CD4-positive, alpha-beta memory T cell (primary cell): ENCODE data around the gene JAKMIP1. TPM values are rescaled to one million over a fixed set of nuclear protein-coding genes. Genes with fewer than 3 reads are reported as not detected.
A peak's percentile ranks its signal among the peaks of the same experiment; 100 is the strongest.

Experiments
- CTCF ChIA-PET: fragments of 350-600 bp; sonication (Branson Sonifier 250); formaldehyde crosslinking; loops from one replicate; lab custom pipeline; 2021; ENCODE audit warnings: inconsistent platforms; ENCODE audit not compliant: partially characterized antibody; lab: Charles Lee
- POLR2A ChIA-PET: fragments of 350-600 bp; sonication (Branson Sonifier 250); formaldehyde crosslinking; loops from one replicate; lab custom pipeline; 2021; ENCODE audit not compliant: partially characterized antibody; lab: Charles Lee
- DNase-seq, 5 donors: peaks; one replicate each; pipeline versions ENCODE4 v3.0.0 to v3.0.0-alpha.2; 2020 to 2022; ENCODE audit warnings: mixed read lengths in 1 of 5
- H3K27ac ChIP-seq: one replicate; pipeline ENCODE4 v1.7.0; 2013; ENCODE audit warnings: low read depth, low read length
- H3K27me3 ChIP-seq: 2 replicates; pipeline ENCODE4 v1.7.0; 2013; ENCODE audit warnings: mild to moderate bottlenecking, low read length, moderate library complexity; ENCODE audit not compliant: insufficient read depth
- H3K36me3 ChIP-seq: 2 replicates; pipeline ENCODE4 v1.7.0; 2013; ENCODE audit warnings: mild to moderate bottlenecking, low read length, moderate library complexity; ENCODE audit not compliant: insufficient read depth
- H3K4me1 ChIP-seq: 2 replicates; pipeline ENCODE4 v1.7.0; 2013; ENCODE audit warnings: mild to moderate bottlenecking, low read length, moderate library complexity; ENCODE audit not compliant: insufficient read depth
- H3K4me3 ChIP-seq, 2 donors: one replicate each; pipeline ENCODE4 v1.7.0; 2013; ENCODE audit warnings: low read length in 2 of 2, mild to moderate bottlenecking in 1 of 2
- H3K9me3 ChIP-seq, 2 donors: one replicate each; pipeline ENCODE4 v1.7.0; 2013; ENCODE audit warnings: low read length in 2 of 2, control low read depth in 1 of 2; ENCODE audit not compliant: control insufficient read depth in 1 of 2
- H3K27ac Mint-ChIP-seq, 7 donors: one replicate each; pipeline ENCODE4 v1.8.0; 2020 to 2021; ENCODE audit warnings: mixed read lengths in 7 of 7, mild to moderate bottlenecking in 6 of 7, inconsistent platforms in 3 of 7, moderate library complexity in 3 of 7
- H3K27me3 Mint-ChIP-seq, 2 donors: one replicate each; pipeline ENCODE4 v1.8.0; 2020 to 2021; ENCODE audit warnings: mixed read lengths in 2 of 2
- H3K36me3 Mint-ChIP-seq, 2 donors: one replicate each; pipeline ENCODE4 v1.8.0; 2020 to 2021; ENCODE audit warnings: mixed read lengths in 2 of 2, inconsistent platforms in 1 of 2, mild to moderate bottlenecking in 1 of 2
- H3K4me1 Mint-ChIP-seq, 4 donors: one replicate each; pipeline ENCODE4 v1.8.0; 2020 to 2021; ENCODE audit warnings: mixed read lengths in 4 of 4, mild to moderate bottlenecking in 1 of 4
- H3K4me3 Mint-ChIP-seq, 8 donors: one replicate each; pipeline ENCODE4 v1.8.0; 2020 to 2021; ENCODE audit warnings: mixed read lengths in 8 of 8, mild to moderate bottlenecking in 7 of 8, moderate library complexity in 6 of 8, inconsistent platforms in 3 of 8
- H3K9me3 Mint-ChIP-seq, 8 donors: one replicate each; pipeline ENCODE4 v1.8.0; 2020 to 2021; ENCODE audit warnings: mixed read lengths in 8 of 8, mild to moderate bottlenecking in 5 of 8, inconsistent platforms in 3 of 8, moderate library complexity in 1 of 8
- intact Hi-C: fragments of 100-400 bp; cut with micrococcal nuclease; formaldehyde crosslinking; loops from one replicate; pipeline ENCODE4 v1.15.1; 2023
- polyA plus RNA-seq, 2 donors: library from polyadenylated mRNA; unstranded; fragments of 300-500 nt; fragmentation: Illumina TruSeq; gene quantifications; one replicate each; pipeline ENCODE4 v1.2.3, GENCODE V29; 2021
- total RNA-seq, 2 experiments: library from RNA; stranded (reverse); gene quantifications; one replicate each; pipeline ENCODE4 v1.2.3, GENCODE V29; 2021

JAKMIP1 gene
- total and polyA plus RNA-seq, 4 experiments from 2014 or later: 2.5 to 11.5 (median 3.3) TPM

DNA sequence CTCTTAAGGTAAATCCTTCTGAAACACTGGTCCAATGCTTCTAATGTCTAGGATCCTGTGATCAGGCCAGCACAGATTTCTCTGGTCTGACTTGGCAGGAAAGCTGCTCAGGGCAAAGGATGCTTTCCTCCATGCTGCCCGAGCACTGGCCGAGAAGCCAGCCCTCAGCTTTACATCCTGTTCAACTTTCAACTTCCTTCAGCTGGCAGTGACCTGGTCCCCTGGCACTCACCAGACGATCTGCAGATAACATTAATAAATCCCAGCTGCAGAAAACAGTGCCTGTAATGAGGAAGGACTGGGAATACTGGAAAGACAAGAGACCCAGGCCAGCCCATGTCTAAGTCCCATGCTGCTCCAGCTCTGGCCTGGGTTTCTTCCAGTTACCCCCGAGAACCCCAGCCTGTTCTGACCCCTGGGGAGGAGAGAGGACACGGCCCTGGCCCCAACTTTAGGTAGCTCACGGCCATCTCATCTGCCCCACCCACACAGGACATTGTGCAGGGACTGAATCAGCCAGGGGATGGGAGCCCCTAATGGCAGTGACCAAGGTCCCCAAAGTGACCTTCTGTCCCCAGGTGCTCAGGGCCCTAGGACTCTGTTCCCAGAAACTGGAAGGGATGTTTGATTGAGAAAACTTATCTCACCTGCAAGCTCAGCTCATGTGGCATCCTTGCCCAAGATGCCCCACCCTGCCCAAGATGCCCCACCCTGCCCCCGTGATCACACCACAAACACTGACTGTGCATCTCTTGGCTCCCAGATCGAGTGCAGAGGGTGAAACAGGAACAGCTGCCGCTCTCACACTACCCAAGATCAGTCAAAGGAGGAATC lies 28.0 kb downstream of the JAKMIP1 start:
- Histone ChIP-seq H3K27ac (no peak overlapping the region), H3K4me3 (peak overlapping the region in 1 of 2 donors; percentile 28), H3K9me3 (no peaks in the 10 kb centered on the region), H3K36me3 (no peaks in the 10 kb centered on the region), H3K4me1 (peaks cover 30% of the 10 kb centered on the region), H3K27me3 (no peaks in the 10 kb centered on the region)
- Mint-ChIP-seq H3K4me3 (peak overlapping the region in 5 of 8 donors; percentile 26 to 61 (median 56)), H3K4me1 (peaks cover 21 to 59% (median 28%) of the 10 kb centered on the region in 4 donors), H3K27me3 (no peaks in the 10 kb centered on the region), H3K36me3 (no peaks in the 10 kb centered on the region), H3K27ac (peak overlapping the region in 6 of 7 donors; percentile 20 to 88 (median 74)), H3K9me3 (peaks cover 0 to 5% (median under 1%) of the 10 kb centered on the region in 8 donors)
- peak; percentile 16 to 67 (median 35) for DNase-seq
- intact Hi-C loops: no loop called here
- CTCF ChIA-PET: interaction anchor here (1.4 to 1.8 kb wide), 3 partner anchors 9 to 155 kb away, joined by 4 to 7 read pairs (median 5); no protein-coding TSS in a partner anchor
- POLR2A ChIA-PET: interaction anchor here (0.7 to 1.4 kb wide), 3 partner anchors 9 to 11 kb away, joined by 3 to 9 read pairs (median 3); no protein-coding TSS in a partner anchor

DNA sequence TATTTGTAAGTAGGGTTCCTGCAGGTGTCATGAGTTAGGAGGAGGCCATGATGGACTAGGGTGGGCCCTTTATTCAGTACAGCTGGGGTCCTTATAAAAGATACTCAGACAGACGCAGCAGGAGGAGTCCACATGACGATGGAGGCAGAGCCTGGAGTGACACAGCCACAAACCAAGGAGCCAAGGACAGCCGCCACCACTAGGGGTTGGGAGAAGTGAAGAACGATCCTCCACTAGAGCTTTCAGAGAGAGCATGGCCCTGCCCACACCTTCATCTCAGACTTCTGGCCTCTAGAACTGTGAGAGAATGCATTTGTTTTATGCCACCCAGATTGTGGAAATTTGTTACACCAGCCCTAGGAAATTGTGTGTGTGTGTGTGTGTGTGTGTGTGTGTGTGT lies 31.1 kb downstream of the JAKMIP1 start:
- Histone ChIP-seq H3K4me1 (peaks cover 27% of the 10 kb centered on the region), H3K9me3 (no peaks in the 10 kb centered on the region), H3K27ac (no peak overlapping the region), H3K36me3 (no peaks in the 10 kb centered on the region), H3K4me3 (no peak overlapping the region), H3K27me3 (no peaks in the 10 kb centered on the region)
- Mint-ChIP-seq H3K9me3 (peaks cover 0 to 7% (median 3%) of the 10 kb centered on the region in 8 donors), H3K27ac (peak overlapping the region in 2 of 7 donors; percentile 24 to 31), H3K27me3 (no peaks in the 10 kb centered on the region), H3K36me3 (peaks cover 4 to 8% of the 10 kb centered on the region in 2 donors), H3K4me1 (peaks cover 20 to 50% (median 24%) of the 10 kb centered on the region in 4 donors), H3K4me3 (no peak overlapping the region)
- no peak for DNase-seq
- ChIA-PET CTCF (interaction anchor here (1.4 kb wide), 1 partner anchor 27 kb away, joined by 3 read pairs; no protein-coding TSS in a partner anchor), POLR2A (no interaction called here)
- intact Hi-C loops: no loop called here

DNA sequence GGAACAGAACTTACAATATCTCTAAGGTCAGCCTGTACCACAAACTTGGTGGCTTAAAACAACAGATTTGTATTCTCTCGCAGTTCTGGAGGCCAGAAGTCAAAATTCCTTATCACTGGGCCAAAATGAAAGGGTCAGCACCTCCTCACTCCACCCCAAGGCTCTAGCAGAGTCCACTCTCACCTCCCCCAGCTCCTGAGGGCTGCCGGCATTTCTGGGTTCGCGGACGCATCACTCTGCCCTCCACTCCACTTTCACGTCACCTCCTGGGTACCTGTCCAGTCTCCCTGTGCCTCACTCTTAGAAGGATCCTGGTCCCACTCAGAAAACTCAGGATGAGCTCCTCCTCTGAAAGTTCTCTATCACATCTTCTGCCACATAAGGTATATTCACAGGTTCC lies 34.6 kb downstream of the JAKMIP1 start:
- intact Hi-C loops: no loop called here
- Histone ChIP-seq H3K9me3 (no peaks in the 10 kb centered on the region), H3K27me3 (no peaks in the 10 kb centered on the region), H3K36me3 (no peaks in the 10 kb centered on the region), H3K4me1 (no peaks in the 10 kb centered on the region), H3K27ac (no peak overlapping the region), H3K4me3 (no peak overlapping the region)
- Mint-ChIP-seq H3K9me3 (peaks cover 0 to 11% (median 4%) of the 10 kb centered on the region in 8 donors), H3K36me3 (peaks cover 10 to 19% of the 10 kb centered on the region in 2 donors), H3K4me1 (peaks cover 4 to 31% (median 6%) of the 10 kb centered on the region in 4 donors), H3K27ac (peak overlapping the region in 1 of 7 donors; percentile 60), H3K4me3 (no peak overlapping the region), H3K27me3 (no peaks in the 10 kb centered on the region)
- POLR2A ChIA-PET: no interaction called here
- CTCF ChIA-PET: no interaction called here
- no peak for DNase-seq

GRCh38 chr4:6162885-6163284 lies 37.5 kb downstream of the JAKMIP1 start:
- Histone ChIP-seq H3K4me3 (no peak overlapping the region), H3K36me3 (no peaks in the 10 kb centered on the region), H3K27ac (no peak overlapping the region), H3K27me3 (no peaks in the 10 kb centered on the region), H3K4me1 (peaks cover 13% of the 10 kb centered on the region), H3K9me3 (no peaks in the 10 kb centered on the region)
- Mint-ChIP-seq H3K27ac (peak overlapping the region in 2 of 7 donors; percentile 17 to 46), H3K4me3 (no peak overlapping the region), H3K36me3 (peaks cover 10 to 19% of the 10 kb centered on the region in 2 donors), H3K4me1 (peaks cover 7 to 52% (median 14%) of the 10 kb centered on the region in 4 donors), H3K9me3 (peaks cover 0 to 9% (median 4%) of the 10 kb centered on the region in 8 donors), H3K27me3 (no peaks in the 10 kb centered on the region)
- intact Hi-C loops: no loop called here
- CTCF ChIA-PET: interaction anchor here (2.3 kb wide), 1 partner anchor 38 kb away, joined by 6 read pairs; the partner anchor contains the start of gene JAKMIP1
- DNase-seq: no peak
- POLR2A ChIA-PET: no interaction called here

DNA sequence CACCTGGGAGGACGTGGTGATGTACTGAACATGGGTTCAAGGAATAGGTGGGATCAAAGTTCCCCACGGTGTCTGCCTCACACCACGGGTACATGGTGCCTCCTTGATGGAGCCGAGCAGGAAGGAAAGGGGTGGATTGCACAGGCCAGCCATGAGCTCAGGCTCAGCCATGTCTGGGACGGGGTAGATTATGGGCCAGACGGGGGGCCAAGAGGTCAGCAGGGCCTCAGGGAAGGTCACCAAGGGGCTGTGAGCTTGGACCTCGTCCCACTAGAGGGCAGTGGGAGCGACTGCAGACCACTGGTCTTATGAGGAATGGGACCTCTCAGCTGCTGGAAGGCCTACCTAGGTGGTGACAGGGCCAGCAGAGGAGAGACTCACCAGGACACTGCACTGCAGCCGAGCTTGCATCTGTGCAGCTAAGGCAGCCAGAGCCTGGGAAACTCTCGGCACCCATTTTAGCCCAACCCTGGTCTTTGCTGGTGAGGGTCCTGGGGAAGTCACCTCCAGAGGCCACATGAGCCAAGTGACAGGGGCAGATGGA lies 38.4 kb downstream of the JAKMIP1 start:
- intact Hi-C loops: no loop called here

GRCh38 chr4:6160536-6160935 lies 39.8 kb downstream of the JAKMIP1 start:
- H3K27ac Mint-ChIP-seq: peak overlapping the region in 2 of 7 donors; percentile 29 to 53
- intact Hi-C loops: no loop called here
- peaks cover 7 to 15% of the 10 kb centered on the region in 2 donors for H3K36me3 Mint-ChIP-seq
- no peak overlapping the region for H3K4me3 Mint-ChIP-seq
- H3K27me3 ChIP-seq: no peaks in the 10 kb centered on the region
- peaks cover 14% of the 10 kb centered on the region for H3K4me1 ChIP-seq
- CTCF ChIA-PET: interaction anchor here (0.9 to 1.2 kb wide), 2 partner anchors 26 to 90 kb away, joined by 3 to 4 read pairs; no protein-coding TSS in a partner anchor
- H3K4me1 Mint-ChIP-seq: peaks cover 4 to 55% (median 11%) of the 10 kb centered on the region in 4 donors
- no peak overlapping the region for H3K4me3 ChIP-seq
- H3K9me3 Mint-ChIP-seq: peaks cover 0 to 9% (median 4%) of the 10 kb centered on the region in 8 donors
- no peaks in the 10 kb centered on the region for H3K36me3 ChIP-seq
- no peak for DNase-seq
- no peaks in the 10 kb centered on the region for H3K27me3 Mint-ChIP-seq
- POLR2A ChIA-PET: no interaction called here
- no peaks in the 10 kb centered on the region for H3K9me3 ChIP-seq
- H3K27ac ChIP-seq: no peak overlapping the region

More for the DNA sequence above, 38.4 kb downstream of the JAKMIP1 start:
- peaks cover 10 to 19% of the 10 kb centered on the region in 2 donors for H3K36me3 Mint-ChIP-seq
- no peak overlapping the region for H3K27ac ChIP-seq
- ChIA-PET CTCF (interaction anchor here (1.2 to 1.4 kb wide), 2 partner anchors 28 to 170 kb away, joined by 3 to 4 read pairs; no protein-coding TSS in a partner anchor), POLR2A (interaction anchor here (1.2 kb wide), 1 partner anchor 10 kb away, joined by 3 read pairs; no protein-coding TSS in a partner anchor)
- no peak for DNase-seq
- no peak overlapping the region for H3K4me3 ChIP-seq
- H3K36me3 ChIP-seq: no peaks in the 10 kb centered on the region
- H3K9me3 ChIP-seq: no peaks in the 10 kb centered on the region
- peaks cover 0 to 9% (median 4%) of the 10 kb centered on the region in 8 donors for H3K9me3 Mint-ChIP-seq
- H3K27me3 Mint-ChIP-seq: no peaks in the 10 kb centered on the region
- no peak overlapping the region for H3K4me3 Mint-ChIP-seq
- no peak overlapping the region for H3K27ac Mint-ChIP-seq
- H3K27me3 ChIP-seq: no peaks in the 10 kb centered on the region
- peaks cover 14% of the 10 kb centered on the region for H3K4me1 ChIP-seq
- peaks cover 4 to 48% (median 10%) of the 10 kb centered on the region in 4 donors for H3K4me1 Mint-ChIP-seq
